ENCODE data around the gene APBA3.

Gene APBA3

GRCh38 chr19:3761382-3762129 is at the start of gene APBA3:
Gene APBA3, minus strand, starts transcription at chr19:3761692. Its CDS starts 1,428 bp downstream, at chr19:3760264.
- DNase-seq (ENCODE audit: low spot score): peak; percentile 94

- DNase-seq (ENCODE audit: low spot score): no peak
Observed at GRCh38 chr19:3810708-3811355, 49.3 kb upstream of the APBA3 start.

GRCh38 chr19:3809881-3810707 is 48.6 kb upstream of the APBA3 start:
- no peak for DNase-seq (ENCODE audit: low spot score)

- DNase-seq (ENCODE audit: low spot score): no peak
Observed at GRCh38 chr19:3808420-3809143, 47.1 kb upstream of the APBA3 start.

- DNase-seq (ENCODE audit: low spot score): no peak
Observed at GRCh38 chr19:3807574-3808354, 46.3 kb upstream of the APBA3 start.

GRCh38 chr19:3807131-3807480 is 45.6 kb upstream of the APBA3 start:
- DNase-seq (ENCODE audit: low spot score): no peak

- no peak for DNase-seq (ENCODE audit: low spot score)
Observed at GRCh38 chr19:3805859-3806258, 44.4 kb upstream of the APBA3 start.

- DNase-seq (ENCODE audit: low spot score): no peak
Observed at GRCh38 chr19:3804429-3804828, 42.9 kb upstream of the APBA3 start.

- DNase-seq (ENCODE audit: low spot score): no peak
Observed at GRCh38 chr19:3803986-3804385, 42.5 kb upstream of the APBA3 start.

- no peak for DNase-seq (ENCODE audit: low spot score)
Observed at GRCh38 chr19:3803114-3803888, 41.8 kb upstream of the APBA3 start.

- no peak for DNase-seq (ENCODE audit: low spot score)
Observed at GRCh38 chr19:3801412-3802096, 40.1 kb upstream of the APBA3 start.

- no peak for DNase-seq (ENCODE audit: low spot score)
Observed at GRCh38 chr19:3800996-3801395, 39.5 kb upstream of the APBA3 start.

- DNase-seq (ENCODE audit: low spot score): no peak
Observed at GRCh38 chr19:3798137-3798536, 36.6 kb upstream of the APBA3 start.

GRCh38 chr19:3796358-3796757 is 34.9 kb upstream of the APBA3 start:
- no peak for DNase-seq (ENCODE audit: low spot score)

GRCh38 chr19:3793799-3794198 is 32.3 kb upstream of the APBA3 start:
- DNase-seq (ENCODE audit: low spot score): no peak

GRCh38 chr19:3792114-3792513 is 30.6 kb upstream of the APBA3 start:
- DNase-seq (ENCODE audit: low spot score): no peak

GRCh38 chr19:3790941-3791340 is 29.4 kb upstream of the APBA3 start:
- no peak for DNase-seq (ENCODE audit: low spot score)

GRCh38 chr19:3790209-3790734 is 28.8 kb upstream of the APBA3 start:
- DNase-seq (ENCODE audit: low spot score): no peak

- DNase-seq (ENCODE audit: low spot score): no peak
Observed at GRCh38 chr19:3788996-3789778, 27.7 kb upstream of the APBA3 start.

All from hepatic stellate cell (primary cell).